ENCODE data around the gene SMAD6.
"Not testable (repeated sequence)": the region's sequence is repeated elsewhere in the genome, so short reads cannot be mapped to it uniquely, and the experiment has no call there.

SMAD6 gene

DNA sequence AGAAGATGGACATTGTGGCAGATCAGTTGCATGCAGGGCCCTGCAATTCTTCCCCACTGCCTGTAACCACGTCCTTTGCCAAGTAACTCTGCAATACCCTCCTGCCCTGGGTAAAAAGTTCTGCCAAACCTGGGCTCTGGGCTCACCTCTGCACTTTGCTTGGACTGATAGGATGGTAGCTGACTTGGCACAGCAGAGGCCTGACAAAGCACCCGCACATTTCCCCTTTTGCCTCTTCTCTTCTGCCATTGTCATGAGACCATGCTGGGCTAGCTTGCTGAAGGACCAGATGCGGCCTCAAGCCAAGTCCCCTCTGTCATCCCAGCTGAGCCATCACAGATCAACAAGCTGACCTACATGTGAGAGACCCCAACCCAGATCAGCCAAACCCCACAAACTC is 122.4 kb downstream of the SMAD6 start:
- Histone ChIP-seq H3K36me3 (no peaks in the 10 kb centered on the region), H3K27me3 (no peaks in the 10 kb centered on the region), H3K9me3 (no peaks in the 10 kb centered on the region), H3K4me2 (no peak overlapping the region), H3K4me1 (peaks cover 27% of the 10 kb centered on the region), H4K20me1 (no peaks in the 10 kb centered on the region), H3K27ac (no peak overlapping the region), H3K4me3 (no peak overlapping the region), H3K9ac (no peak overlapping the region)
- no peak for TF ChIP-seq Cebpa-rat (IDR thresholded peaks at IDR 0.05)

GRCh38 chr15:66825139-66825538 is 123.1 kb downstream of the SMAD6 start:
- Histone ChIP-seq H3K4me2 (no peak overlapping the region), H4K20me1 (no peaks in the 10 kb centered on the region)

GRCh38 chr15:66825731-66826130 is 123.7 kb downstream of the SMAD6 start:
- Histone ChIP-seq H3K4me1 (peaks cover 20% of the 10 kb centered on the region), H3K9me3 (no peaks in the 10 kb centered on the region), H3K4me3 (no peak overlapping the region), H3K9ac (no peak overlapping the region), H3K36me3 (no peaks in the 10 kb centered on the region), H3K27me3 (no peaks in the 10 kb centered on the region), H4K20me1 (no peaks in the 10 kb centered on the region), H3K27ac (no peak overlapping the region), H3K4me2 (no peak overlapping the region)
- TF ChIP-seq Cebpa-rat (IDR thresholded peaks at IDR 0.05), result no peak

More at GRCh38 chr15:66825139-66825538, 123.1 kb downstream of the SMAD6 start:
- no peak for TF ChIP-seq Cebpa-rat (IDR thresholded peaks at IDR 0.05)
- Histone ChIP-seq H3K36me3 (no peaks in the 10 kb centered on the region), H3K9ac (no peak overlapping the region), H3K4me1 (peaks cover 26% of the 10 kb centered on the region), H3K9me3 (no peaks in the 10 kb centered on the region), H3K4me3 (no peak overlapping the region), H3K27me3 (no peaks in the 10 kb centered on the region), H3K27ac (no peak overlapping the region)

DNA sequence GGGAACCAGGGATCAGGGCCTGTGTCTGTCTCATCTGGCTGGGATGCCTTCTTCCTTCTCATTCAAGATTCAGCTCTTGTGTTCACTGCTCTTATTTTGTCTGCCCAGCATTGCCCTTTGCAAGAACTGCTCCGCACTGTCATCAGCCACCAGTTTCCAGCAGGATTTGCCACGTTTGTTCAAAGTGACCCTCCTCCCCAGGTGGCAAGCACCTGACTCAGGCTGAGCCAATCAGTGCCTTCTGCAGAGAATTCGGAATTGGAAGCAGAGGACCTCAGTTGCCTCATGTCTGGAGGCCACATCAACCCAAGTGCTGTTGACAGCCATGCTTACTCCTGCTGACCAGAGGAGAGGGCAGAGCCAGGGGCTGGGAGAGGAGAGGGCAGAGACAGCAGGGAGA is 124.5 kb downstream of the SMAD6 start:
- no peaks in the 10 kb centered on the region for H3K27me3 ChIP-seq
- H4K20me1 ChIP-seq, result no peaks in the 10 kb centered on the region
- no peak overlapping the region for H3K9ac ChIP-seq
- TF ChIP-seq Cebpa-rat (IDR thresholded peaks at IDR 0.05), result no peak
- H3K36me3 ChIP-seq, result no peaks in the 10 kb centered on the region
- H3K9me3 ChIP-seq, result no peaks in the 10 kb centered on the region
- no peak overlapping the region for H3K4me2 ChIP-seq
- peaks cover 12% of the 10 kb centered on the region for H3K4me1 ChIP-seq
- no peak overlapping the region for H3K4me3 ChIP-seq
- no peak overlapping the region for H3K27ac ChIP-seq

GRCh38 chr15:66827039-66827697 is 125.1 kb downstream of the SMAD6 start:
- no peak overlapping the region for H3K9ac ChIP-seq
- peaks cover 6% of the 10 kb centered on the region for H3K4me1 ChIP-seq
- H3K27me3 ChIP-seq, result no peaks in the 10 kb centered on the region
- no peaks in the 10 kb centered on the region for H4K20me1 ChIP-seq
- H3K9me3 ChIP-seq, result no peaks in the 10 kb centered on the region
- no peak overlapping the region for H3K27ac ChIP-seq
- no peak for TF ChIP-seq Cebpa-rat (IDR thresholded peaks at IDR 0.05)
- H3K4me2 ChIP-seq, result no peak overlapping the region
- H3K36me3 ChIP-seq, result no peaks in the 10 kb centered on the region
- H3K4me3 ChIP-seq, result no peak overlapping the region

DNA sequence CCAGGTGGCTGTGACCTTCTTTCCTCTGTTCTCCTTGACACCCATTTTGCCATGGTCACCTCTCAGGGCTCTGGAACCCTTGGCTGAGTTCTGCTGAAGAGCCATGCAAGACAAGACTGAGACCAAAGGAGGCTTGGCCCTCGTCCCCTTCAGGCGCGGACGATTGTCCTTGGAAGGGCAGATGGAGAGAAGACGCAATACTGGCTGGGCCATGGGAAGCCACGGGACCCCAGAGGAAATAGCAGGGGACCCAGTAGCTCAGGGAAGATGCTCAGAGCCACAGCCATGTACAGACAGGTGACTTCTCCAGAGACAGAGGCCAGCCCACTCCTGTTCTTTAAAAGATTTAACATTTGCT is 125.6 kb downstream of the SMAD6 start:
- H3K27me3 ChIP-seq, result no peaks in the 10 kb centered on the region
- H3K4me2 ChIP-seq, result no peak overlapping the region
- peaks cover under 1% of the 10 kb centered on the region for H3K4me1 ChIP-seq
- no peak overlapping the region for H3K4me3 ChIP-seq
- no peak overlapping the region for H3K27ac ChIP-seq
- no peak for TF ChIP-seq Cebpa-rat (IDR thresholded peaks at IDR 0.05)
- H4K20me1 ChIP-seq, result no peaks in the 10 kb centered on the region
- no peak overlapping the region for H3K9ac ChIP-seq
- no peaks in the 10 kb centered on the region for H3K9me3 ChIP-seq
- no peaks in the 10 kb centered on the region for H3K36me3 ChIP-seq

- not testable (repeated sequence) for H3K9ac ChIP-seq, H4K20me1 ChIP-seq, H3K9me3 ChIP-seq, H3K4me1 ChIP-seq, H3K36me3 ChIP-seq, H3K27me3 ChIP-seq, H3K27ac ChIP-seq, H3K4me2 ChIP-seq, H3K4me3 ChIP-seq
Observed at GRCh38 chr15:66828817-66829541, 126.9 kb downstream of the SMAD6 start.

DNA sequence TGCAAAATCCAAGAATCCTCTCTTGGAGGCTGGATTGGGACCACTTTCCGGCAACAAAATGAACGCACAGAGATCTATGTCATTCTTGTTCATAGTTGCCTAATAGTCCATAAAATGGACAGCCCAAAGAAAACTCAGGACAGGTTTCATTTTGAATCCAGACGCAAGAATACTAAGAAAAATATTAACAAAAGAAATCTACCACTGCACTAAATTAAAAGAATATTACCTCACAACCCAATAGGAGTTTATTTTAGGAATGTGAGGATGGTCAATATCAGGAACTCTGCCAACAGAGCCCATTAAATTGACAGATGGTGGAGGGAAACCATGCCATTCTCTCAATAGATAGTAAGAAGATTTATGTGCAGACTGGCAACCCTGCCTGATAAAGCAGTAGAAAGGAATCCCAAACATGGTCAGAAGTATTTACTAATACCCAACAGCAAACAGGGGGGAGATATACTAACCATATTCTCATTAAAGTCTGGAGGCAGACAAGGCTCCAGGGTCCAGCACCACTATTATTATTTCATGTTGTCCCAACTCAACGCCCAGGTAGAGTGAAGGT is 127.6 kb downstream of the SMAD6 start:
- no peak for TF ChIP-seq Cebpa-rat (IDR thresholded peaks at IDR 0.05)
- Histone ChIP-seq H3K4me3 (no peak overlapping the region), H3K27ac (no peak overlapping the region), H3K36me3 (no peaks in the 10 kb centered on the region), H3K4me2 (no peak overlapping the region), H3K9ac (no peak overlapping the region), H3K27me3 (no peaks in the 10 kb centered on the region), H3K9me3 (no peaks in the 10 kb centered on the region), H3K4me1 (peaks cover 10% of the 10 kb centered on the region), H4K20me1 (no peaks in the 10 kb centered on the region)

GRCh38 chr15:66830358-66830757 is 128.3 kb downstream of the SMAD6 start:
- Histone ChIP-seq H4K20me1 (no peaks in the 10 kb centered on the region), H3K4me2 (no peak overlapping the region), H3K36me3 (no peaks in the 10 kb centered on the region), H3K4me1 (peaks cover 10% of the 10 kb centered on the region), H3K9me3 (no peaks in the 10 kb centered on the region), H3K9ac (no peak overlapping the region), H3K27me3 (no peaks in the 10 kb centered on the region), H3K4me3 (no peak overlapping the region), H3K27ac (no peak overlapping the region)
- TF ChIP-seq Cebpa-rat (IDR thresholded peaks at IDR 0.05), result no peak

- Histone ChIP-seq H3K4me3 (no peak overlapping the region), H3K9me3 (no peaks in the 10 kb centered on the region), H3K4me1 (peaks cover 10% of the 10 kb centered on the region), H3K36me3 (no peaks in the 10 kb centered on the region), H3K27me3 (no peaks in the 10 kb centered on the region), H3K9ac (no peak overlapping the region), H4K20me1 (no peaks in the 10 kb centered on the region), H3K27ac (no peak overlapping the region), H3K4me2 (no peak overlapping the region)
- TF ChIP-seq Cebpa-rat (IDR thresholded peaks at IDR 0.05), result no peak
Observed at GRCh38 chr15:66830823-66831222, 128.8 kb downstream of the SMAD6 start.
